ENCODE measurements around the gene NPRL2. TPM values are rescaled to one million over a fixed set of nuclear protein-coding genes. Genes with fewer than 3 reads are reported as not detected.

NPRL2 gene
- total RNA-seq, 1 experiment from 2014 or later: 35.4 TPM

GRCh38 chr3:50323614-50324199 lies 26.9 kb downstream of the NPRL2 start:
- intact Hi-C loops (cut with micrococcal nuclease): loop anchor here (1.0 to 2.0 kb wide), 3 partner anchors 20 to 63 kb away; partner anchors contain the start of gene HYAL1
- no peak overlapping the region for H3K4me3 ChIP-seq (replicated peaks in 1 of 2; ENCODE audit: low read depth in 1 of 2, low read length in 2 of 2)
- TF ChIP-seq FOSL1 (IDR thresholded peaks at IDR 0.05; ENCODE audit: low read depth): no peak
- TF ChIP-seq EGR1 (IDR thresholded peaks at IDR 0.05; ENCODE audit: low read depth): no peak
- TF ChIP-seq CEBPB (IDR thresholded peaks at IDR 0.05; ENCODE audit: low read depth): no peak
- TF ChIP-seq SP1 (IDR thresholded peaks at IDR 0.05; ENCODE audit: low read depth): no peak
- TF ChIP-seq SIN3A (IDR thresholded peaks at IDR 0.05; ENCODE audit: low read depth): no peak
- no peak for TF ChIP-seq ZNF274 (IDR thresholded peaks at IDR 0.05; ENCODE audit: low read depth, low read length)
- no TSS peak for BruUV-seq (replicated peaks)
- H3K4me1 ChIP-seq (ENCODE audit: control insufficient read depth in 1 of 2, insufficient read depth in 2 of 2, low read length in 2 of 2): peaks cover 38 to 67% of the 10 kb centered on the region in 2 experiments
- H3K36me3 ChIP-seq (ENCODE audit: control insufficient read depth in 1 of 2, insufficient read depth in 2 of 2, low read length in 2 of 2): peaks cover 9 to 19% of the 10 kb centered on the region in 2 experiments; a peak in 2 of 4 replicates
- no peaks in the 10 kb centered on the region for H4K20me1 ChIP-seq (ENCODE audit: insufficient read depth)
- ATAC-seq (no peak), DNase-seq (ENCODE audit: low read depth, low spot score) (no peak)
- H3K27ac ChIP-seq (ENCODE audit: low read depth, low read length): peak overlapping the region; percentile 93; the same call in 1 of the 2 replicates
- CTCF ChIA-PET: interaction anchor here (0.6 to 1.8 kb wide), 13 partner anchors 10 to 129 kb away, joined by 3 to 14 read pairs (median 4); partner anchors contain the start of genes HYAL1, IFRD2, LSMEM2 and RASSF1
- RAD21 ChIA-PET (ENCODE audit: low non-redundant PET in 1 of 2, low total read pairs in 2 of 2, uncharacterized antibody in 2 of 2, unreplicated experiment in 2 of 2): interaction anchor here (0.8 to 1.5 kb wide), 2 partner anchors 20 to 24 kb away, joined by 3 to 4 read pairs; partner anchors contain the start of genes HYAL1 (in 1 of the 2), HYAL3 (in 1 of the 2) and NAA80 (in 1 of the 2)
- no peaks in the 10 kb centered on the region for H3K9me3 ChIP-seq (ENCODE audit: control insufficient read depth in 1 of 2, insufficient read depth in 1 of 2, low read depth in 1 of 2, low read length in 2 of 2)
- POLR2A ChIA-PET: interaction anchor here (1.0 to 1.3 kb wide), 2 partner anchors 13 to 14 kb away, joined by 4 to 6 read pairs; no protein-coding TSS in a partner anchor
- no peaks in the 10 kb centered on the region for H3K9me2 ChIP-seq (ENCODE audit: insufficient read depth)
- H3K79me2 ChIP-seq (ENCODE audit: insufficient read depth, low read length): peaks cover 51% of the 10 kb centered on the region
- no peak overlapping the region for H3K4me2 ChIP-seq (ENCODE audit: low read length)
- H3K9ac ChIP-seq (ENCODE audit: low read length): no peak overlapping the region
- H3K27me3 ChIP-seq (ENCODE audit: insufficient read depth, low read length): no peaks in the 10 kb centered on the region
- H2AFZ ChIP-seq (ENCODE audit: low read depth, low read length, poor library complexity, severe bottlenecking): no peak overlapping the region

DNA sequence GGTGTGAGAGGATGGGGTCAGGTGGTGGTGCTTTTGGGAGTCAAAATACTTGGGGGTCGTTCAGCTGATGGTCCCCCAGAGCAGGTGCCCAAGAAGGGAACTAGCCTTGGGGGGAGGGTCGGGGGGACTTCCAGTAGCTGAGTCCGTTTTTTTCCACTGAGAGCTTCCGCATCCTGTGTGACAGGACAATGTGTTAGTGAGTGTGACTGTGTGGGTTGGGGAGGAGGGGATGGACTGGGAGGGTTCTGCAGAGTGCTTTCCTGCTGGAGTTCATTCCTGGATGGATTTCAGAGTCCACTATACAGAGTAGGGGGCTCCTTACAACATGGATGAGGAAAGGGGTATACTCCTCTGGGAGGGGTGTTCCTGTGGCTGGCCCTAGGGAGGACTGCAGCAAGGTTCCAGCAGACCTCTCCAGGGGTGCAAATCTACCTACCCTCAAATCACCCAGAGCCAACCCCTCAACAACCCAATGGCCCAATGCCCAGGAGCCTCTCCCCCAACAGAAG lies 27.4 kb downstream of the NPRL2 start:
- DNase-seq (ENCODE audit: low read depth, low spot score) (no peak), ATAC-seq (no peak)
- BruUV-seq (replicated peaks): no TSS peak
- Histone ChIP-seq H3K27ac (ENCODE audit: low read depth, low read length) (peak overlapping the region; percentile 93; the same call in 1 of the 2 replicates), H3K4me3 (replicated peaks in 1 of 2; ENCODE audit: low read depth in 1 of 2, low read length in 2 of 2) (no peak overlapping the region), H3K79me2 (ENCODE audit: insufficient read depth, low read length) (peaks cover 56% of the 10 kb centered on the region), H3K4me2 (ENCODE audit: low read length) (no peak overlapping the region), H3K9ac (ENCODE audit: low read length) (no peak overlapping the region), H3K4me1 (ENCODE audit: control insufficient read depth in 1 of 2, insufficient read depth in 2 of 2, low read length in 2 of 2) (peaks cover 41 to 67% of the 10 kb centered on the region in 2 experiments), H3K36me3 (ENCODE audit: control insufficient read depth in 1 of 2, insufficient read depth in 2 of 2, low read length in 2 of 2) (peaks cover 9 to 25% of the 10 kb centered on the region in 2 experiments; a peak in 2 of 4 replicates), H4K20me1 (ENCODE audit: insufficient read depth) (no peaks in the 10 kb centered on the region), H2AFZ (ENCODE audit: low read depth, low read length, poor library complexity, severe bottlenecking) (no peak overlapping the region), H3K9me2 (ENCODE audit: insufficient read depth) (no peaks in the 10 kb centered on the region), H3K9me3 (ENCODE audit: control insufficient read depth in 1 of 2, insufficient read depth in 1 of 2, low read depth in 1 of 2, low read length in 2 of 2) (no peaks in the 10 kb centered on the region), H3K27me3 (ENCODE audit: insufficient read depth, low read length) (no peaks in the 10 kb centered on the region)
- intact Hi-C loops (cut with micrococcal nuclease): no loop called here
- POLR2A ChIA-PET: interaction anchor here (1.3 kb wide), 1 partner anchor 14 kb away, joined by 4 read pairs; no protein-coding TSS in a partner anchor
- CTCF ChIA-PET: interaction anchor here (0.8 kb wide), 1 partner anchor 46 kb away, joined by 3 read pairs; no protein-coding TSS in a partner anchor
- RAD21 ChIA-PET (ENCODE audit: low non-redundant PET in 1 of 2, low total read pairs in 2 of 2, uncharacterized antibody in 2 of 2, unreplicated experiment in 2 of 2): interaction anchor here in 1 of 2 experiments (1.5 kb wide), 1 partner anchor 24 kb away, joined by 4 read pairs; the partner anchor contains the start of genes HYAL3 and NAA80
- TF ChIP-seq RAD21 (IDR thresholded peaks at IDR 0.05; ENCODE audit: low read depth) (no peak), FOSL1 (IDR thresholded peaks at IDR 0.05; ENCODE audit: low read depth) (no peak), TCF7L2 (IDR thresholded peaks at IDR 0.05; ENCODE audit: borderline replicate concordance, extremely low read depth, insufficient read depth, insufficient read length) (no peak), JUND (IDR thresholded peaks at IDR 0.05) (no peak), SP1 (IDR thresholded peaks at IDR 0.05; ENCODE audit: low read depth) (no peak), CEBPB (IDR thresholded peaks at IDR 0.05; ENCODE audit: low read depth) (no peak), REST (IDR thresholded peaks at IDR 0.05; ENCODE audit: low read depth) (no peak), SRF (IDR thresholded peaks at IDR 0.05; ENCODE audit: low read depth) (no peak), ZNF274 (IDR thresholded peaks at IDR 0.05; ENCODE audit: low read depth, low read length) (no peak)
- TF ChIP-seq, protein P1, sequence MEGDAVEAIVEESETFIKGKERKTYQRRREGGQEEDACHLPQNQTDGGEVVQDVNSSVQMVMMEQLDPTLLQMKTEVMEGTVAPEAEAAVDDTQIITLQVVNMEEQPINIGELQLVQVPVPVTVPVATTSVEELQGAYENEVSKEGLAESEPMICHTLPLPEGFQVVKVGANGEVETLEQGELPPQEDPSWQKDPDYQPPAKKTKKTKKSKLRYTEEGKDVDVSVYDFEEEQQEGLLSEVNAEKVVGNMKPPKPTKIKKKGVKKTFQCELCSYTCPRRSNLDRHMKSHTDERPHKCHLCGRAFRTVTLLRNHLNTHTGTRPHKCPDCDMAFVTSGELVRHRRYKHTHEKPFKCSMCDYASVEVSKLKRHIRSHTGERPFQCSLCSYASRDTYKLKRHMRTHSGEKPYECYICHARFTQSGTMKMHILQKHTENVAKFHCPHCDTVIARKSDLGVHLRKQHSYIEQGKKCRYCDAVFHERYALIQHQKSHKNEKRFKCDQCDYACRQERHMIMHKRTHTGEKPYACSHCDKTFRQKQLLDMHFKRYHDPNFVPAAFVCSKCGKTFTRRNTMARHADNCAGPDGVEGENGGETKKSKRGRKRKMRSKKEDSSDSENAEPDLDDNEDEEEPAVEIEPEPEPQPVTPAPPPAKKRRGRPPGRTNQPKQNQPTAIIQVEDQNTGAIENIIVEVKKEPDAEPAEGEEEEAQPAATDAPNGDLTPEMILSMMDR (IDR thresholded peaks at IDR 0.05 in 2 of 3, conservative IDR thresholded peaks at IDR 0.05 in 1 of 3; ENCODE audit: borderline replicate concordance in 1 of 3, insufficient read depth in 1 of 3, low read depth in 2 of 3, low read length in 2 of 3): no peak
